GM04504 (cell line): ENCODE measurements around the gene ZNF107.
A peak's percentile ranks its signal among the peaks of the same experiment; 100 is the strongest.

Experiments
- DNase-seq: peaks from one replicate; pipeline ENCODE4 v3.0.0-alpha.2; 2012; ENCODE audit warnings: low read depth

The ZNF107 gene

GRCh38 chr7:64665980-64666662, at the start of gene ZNF107:
Gene ZNF107, plus strand, starts transcription at chr7:64666133. Its CDS starts 150 bp downstream, at chr7:64666283.
- peak; percentile 89 for DNase-seq

- DNase-seq, result peak; percentile 24
Measured at GRCh38 chr7:64618785-64619456, 47.0 kb upstream of the ZNF107 start.

- no peak for DNase-seq
Measured at GRCh38 chr7:64619705-64620104, 46.2 kb upstream of the ZNF107 start.

GRCh38 chr7:64621656-64622055, 44.3 kb upstream of the ZNF107 start:
- DNase-seq, result no peak

- no peak for DNase-seq
Measured at GRCh38 chr7:64625114-64626082, 40.5 kb upstream of the ZNF107 start.

- DNase-seq, result no peak
Measured at GRCh38 chr7:64626083-64626469, 39.9 kb upstream of the ZNF107 start.

- DNase-seq, result no peak
Measured at GRCh38 chr7:64626557-64626956, 39.4 kb upstream of the ZNF107 start.

- no peak for DNase-seq
Measured at GRCh38 chr7:64628192-64628591, 37.7 kb upstream of the ZNF107 start.

GRCh38 chr7:64628721-64629120, 37.2 kb upstream of the ZNF107 start:
- no peak for DNase-seq

- DNase-seq, result peak; percentile 8
Measured at GRCh38 chr7:64630496-64630895, 35.4 kb upstream of the ZNF107 start.

- DNase-seq, result no peak
Measured at GRCh38 chr7:64632029-64632428, 33.9 kb upstream of the ZNF107 start.

GRCh38 chr7:64633401-64633800, 32.5 kb upstream of the ZNF107 start:
- no peak for DNase-seq

- no peak for DNase-seq
Measured at GRCh38 chr7:64634406-64635062, 31.4 kb upstream of the ZNF107 start.

GRCh38 chr7:64636386-64636785, 29.5 kb upstream of the ZNF107 start:
- no peak for DNase-seq

GRCh38 chr7:64637521-64638445, 28.1 kb upstream of the ZNF107 start:
- DNase-seq, result no peak

GRCh38 chr7:64638822-64639221, 27.1 kb upstream of the ZNF107 start:
- no peak for DNase-seq

- DNase-seq, result no peak
Measured at GRCh38 chr7:64639267-64640001, 26.5 kb upstream of the ZNF107 start.

GRCh38 chr7:64640504-64640903, 25.4 kb upstream of the ZNF107 start:
- no peak for DNase-seq

GRCh38 chr7:64642046-64642445, 23.9 kb upstream of the ZNF107 start:
- no peak for DNase-seq

GRCh38 chr7:64642875-64643274, 23.1 kb upstream of the ZNF107 start:
- no peak for DNase-seq
